ENCODE measurements around the gene XPNPEP2. TPM values are rescaled to one million over a fixed set of nuclear protein-coding genes. Genes with fewer than 3 reads are reported as not detected.

Gene XPNPEP2
- total RNA-seq, 4 donors from 2014 or later, result 3.4 to 25.0 (median 8.4) TPM

DNA sequence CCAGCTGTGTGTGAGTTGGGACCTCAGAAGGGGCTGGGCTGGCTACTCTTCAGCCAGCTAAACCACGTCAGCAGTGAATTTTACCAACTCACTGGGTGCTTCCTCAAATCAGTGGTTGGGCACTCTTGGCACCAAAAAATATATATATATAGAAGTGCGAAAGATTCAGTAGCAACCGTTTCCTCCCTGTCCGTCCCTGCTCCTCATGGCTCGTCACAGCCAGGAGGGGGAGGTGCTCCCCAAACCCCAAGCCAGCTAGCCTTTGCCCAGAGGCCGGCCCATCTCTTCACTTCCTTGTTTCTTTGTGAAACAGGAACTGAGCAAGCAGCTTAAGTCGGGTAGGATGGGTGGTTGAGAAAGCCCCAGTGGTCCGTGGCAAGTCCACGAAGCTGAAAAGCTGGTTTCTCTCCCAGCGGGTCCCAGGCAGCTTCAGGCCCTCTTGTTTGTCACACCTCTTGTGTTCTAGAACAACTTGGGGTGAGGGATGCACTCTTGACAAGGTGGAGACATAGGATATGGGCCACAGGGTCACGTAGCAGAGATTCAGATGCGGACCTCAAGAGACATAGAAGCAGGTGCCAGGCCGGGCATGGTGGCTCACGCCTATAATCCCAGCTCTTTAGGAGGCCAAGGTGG is 34.1 kb downstream of the XPNPEP2 start:
- TF ChIP-seq CTCF (IDR thresholded peaks at IDR 0.05; ENCODE audit: low read depth), result no peak

GRCh38 chrX:129773649-129774458 is 35.1 kb downstream of the XPNPEP2 start:
- TF ChIP-seq CTCF (IDR thresholded peaks at IDR 0.05; ENCODE audit: low read depth), result no peak

DNA sequence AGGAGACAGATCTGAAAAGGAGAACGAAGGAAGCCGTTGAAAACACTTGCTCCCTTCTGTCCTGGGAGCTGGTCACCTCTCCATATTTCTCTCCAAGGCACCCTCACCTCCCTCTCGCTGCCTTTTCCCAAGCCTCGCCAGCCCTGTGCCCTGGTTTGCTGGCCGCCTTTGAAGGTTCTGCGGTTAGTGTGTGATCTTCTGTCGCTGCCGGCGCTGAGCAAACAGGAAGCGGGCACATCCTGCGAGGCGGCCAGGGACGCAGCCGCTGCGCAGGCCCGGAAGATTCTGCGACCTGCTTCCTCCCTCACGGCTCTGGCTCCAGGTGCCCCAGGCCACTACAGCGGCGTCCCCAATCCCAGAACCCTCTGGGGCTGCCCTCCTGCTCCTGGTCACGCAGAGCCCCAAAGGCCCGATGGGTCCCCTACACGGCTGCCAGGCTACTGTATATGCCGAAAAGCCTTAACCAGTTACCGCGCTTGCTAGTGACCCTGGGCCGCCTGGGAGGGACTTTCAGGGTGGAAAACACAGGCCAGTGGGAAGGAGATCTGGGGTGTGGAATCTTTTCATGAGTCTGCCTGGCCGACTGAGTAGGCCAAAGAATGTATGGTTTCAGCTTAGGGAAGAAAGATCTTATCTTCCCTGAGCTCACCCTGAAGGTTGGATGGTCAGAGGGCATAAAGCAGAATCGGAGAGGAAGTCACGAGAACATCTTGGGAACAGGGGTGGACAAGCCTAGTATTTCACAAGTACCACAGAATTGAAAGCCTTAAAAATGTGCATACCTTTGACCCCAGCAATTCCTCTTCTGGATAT is 38.6 kb downstream of the XPNPEP2 start:
- no peak for TF ChIP-seq CTCF (IDR thresholded peaks at IDR 0.05; ENCODE audit: low read depth)

DNA sequence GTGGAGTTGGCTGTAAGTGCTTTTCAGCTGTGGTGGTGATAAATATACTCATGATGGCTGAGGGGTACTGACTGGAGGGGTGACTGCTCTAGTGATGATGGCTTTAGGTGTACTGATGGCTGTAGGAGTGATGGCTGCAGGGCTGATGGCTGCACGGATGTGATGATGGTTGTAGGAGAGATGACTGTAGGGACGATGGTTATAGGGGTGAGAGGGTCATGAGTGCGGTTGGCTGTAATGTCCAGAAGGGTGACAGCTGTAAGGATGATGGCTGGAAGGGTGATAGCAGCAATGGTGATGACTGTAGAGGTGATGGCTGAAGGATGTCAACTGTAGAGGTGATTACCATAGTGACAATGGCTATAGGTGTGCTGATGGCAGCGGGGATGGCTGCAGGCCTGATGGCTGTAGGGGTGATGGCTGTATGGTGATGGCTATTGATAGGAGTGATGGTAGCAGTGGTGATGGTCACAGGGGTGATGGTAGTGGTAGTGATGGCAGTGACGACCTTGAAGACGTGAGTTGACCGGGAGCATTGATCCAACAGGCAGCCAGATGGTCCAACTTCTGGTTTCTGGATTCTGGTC is 40.4 kb downstream of the XPNPEP2 start:
- no peak for TF ChIP-seq CTCF (IDR thresholded peaks at IDR 0.05; ENCODE audit: low read depth)

GRCh38 chrX:129779747-129780146 is 41.0 kb downstream of the XPNPEP2 start, which contains the start of gene SASH3:
SASH3 (plus strand) TSS chrX:129779949; CDS start chrX:129780098, 149 bp downstream.
- TF ChIP-seq CTCF (IDR thresholded peaks at IDR 0.05; ENCODE audit: low read depth), result no peak

- no peak for TF ChIP-seq CTCF (IDR thresholded peaks at IDR 0.05; ENCODE audit: low read depth)
Observed at GRCh38 chrX:129780441-129781105, 41.8 kb downstream of the XPNPEP2 start.
